C4-2B (cell line): ENCODE results near the gene EPHA7.
A peak's percentile ranks its signal among the peaks of the same experiment; 100 is the strongest.

ENCODE experiments used
- H3K27ac ChIP-seq: fragments of 450-650 bp; 2 replicates; pipeline ENCODE4 v1.5.1; 2017
- CTCF ChIP-seq: fragments of 450-650 bp; conservative IDR thresholded peaks from 2 replicates; pipeline ENCODE4 v1.5.1; 2017; ENCODE audit warnings: mild to moderate bottlenecking
- ZFX ChIP-seq: fragments of 450-650 bp; IDR thresholded peaks from 2 replicates; pipeline ENCODE4 v1.6.1; 2017

EPHA7 gene

GRCh38 chr6:93424303-93425064, 5.1 kb upstream of the EPHA7 start:
- TF ChIP-seq CTCF, result peak; percentile 67
- TF ChIP-seq ZFX, result no peak
- H3K27ac ChIP-seq, result no peak overlapping the region

- TF ChIP-seq ZFX (no peak), CTCF (no peak)
- no peak overlapping the region for H3K27ac ChIP-seq
Observed at GRCh38 chr6:93423542-93423941, 4.2 kb upstream of the EPHA7 start.

- TF ChIP-seq CTCF (no peak), ZFX (no peak)
- H3K27ac ChIP-seq, result no peak overlapping the region
Observed at GRCh38 chr6:93420163-93420795, 920 bp upstream of the EPHA7 start.

GRCh38 chr6:93418408-93419303, 703 bp downstream of the EPHA7 start:
- no peak for TF ChIP-seq ZFX
- 0 out of 2 replicates have a peak, but pooled peaks have one; percentile 2 for TF ChIP-seq CTCF
- no peak overlapping the region for H3K27ac ChIP-seq

- H3K27ac ChIP-seq, result no peak overlapping the region
- TF ChIP-seq ZFX (no peak), CTCF (no peak)
Observed at GRCh38 chr6:93418033-93418407, 1.3 kb downstream of the EPHA7 start.

- TF ChIP-seq ZFX (no peak), CTCF (no peak)
- no peak overlapping the region for H3K27ac ChIP-seq
Observed at GRCh38 chr6:93417421-93418013, 1.8 kb downstream of the EPHA7 start.
